ENCODE measurements around the gene CALCOCO1. TPM values are rescaled to one million over a fixed set of nuclear protein-coding genes. Genes with fewer than 3 reads are reported as not detected.
A peak's percentile ranks its signal among the peaks of the same experiment; 100 is the strongest.

The CALCOCO1 gene
- polyA plus RNA-seq, 3 donors, result 60.1 to 238 (median 69.6) TPM

- Histone ChIP-seq H3K9ac (ENCODE audit: insufficient read depth, low read length, poor library complexity, severe bottlenecking) (no peak overlapping the region), H3K27me3 (ENCODE audit: control insufficient read depth in 2 of 2, insufficient read depth in 2 of 2, low read length in 2 of 2) (peaks cover 90 to 95% of the 10 kb centered on the region in 2 donors), H3K4me2 (replicated peaks; ENCODE audit: extremely low read depth, low read length, poor library complexity, severe bottlenecking) (no peak overlapping the region), H2AFZ (ENCODE audit: insufficient read depth, low read depth, low read length, poor library complexity, severe bottlenecking) (no peak overlapping the region), H3K79me2 (ENCODE audit: insufficient read depth, low read length) (no peaks in the 10 kb centered on the region), H3K4me1 (ENCODE audit: control insufficient read depth in 1 of 2, insufficient read depth in 2 of 2, low read length in 2 of 2) (peaks cover 23% of the 10 kb centered on the region in 2 donors), H3K36me3 (replicated peaks in 1 of 2; ENCODE audit: control insufficient read depth in 1 of 2, insufficient read depth in 2 of 2, low read length in 2 of 2) (no peaks in the 10 kb centered on the region), H3K27ac (ENCODE audit: low read depth in 1 of 2, low read length in 2 of 2) (no peak overlapping the region), H4K20me1 (ENCODE audit: insufficient read depth, low read length) (no peaks in the 10 kb centered on the region), H3K4me3 (replicated peaks in 1 of 3; ENCODE audit: low read depth in 2 of 3, low read length in 3 of 3) (no peak overlapping the region), H3K9me3 (replicated peaks in 1 of 2; ENCODE audit: control insufficient read depth in 1 of 2, insufficient read depth in 1 of 2, low read length in 2 of 2) (peaks cover 0 to 22% of the 10 kb centered on the region in 2 donors)
- H3K4me3 Mint-ChIP-seq, result peak overlapping the region in 1 of 2 donors; percentile 52
- peaks cover 0 to 29% (median 17%) of the 10 kb centered on the region in 7 donors for H3K9me3 Mint-ChIP-seq
- peaks cover 31% of the 10 kb centered on the region for H3K4me1 Mint-ChIP-seq
- DNase-seq, result no peak
- peaks cover 0 to 14% of the 10 kb centered on the region in 2 donors for H3K36me3 Mint-ChIP-seq
- intact Hi-C loops (cut with micrococcal nuclease), result loop anchor here (1.0 to 10.0 kb wide), 3 partner anchors 47 to 505 kb away; partner anchors contain the start of gene HOXC10 (in 1 of the 2)
- H3K27me3 Mint-ChIP-seq (ENCODE audit: low read depth in 3 of 3), result peaks cover 83 to 94% (median 86%) of the 10 kb centered on the region in 3 donors
- 40% methylated on average over 1 of the region's 5 CpGs for WGBS (ENCODE audit: insufficient coverage)
- TF ChIP-seq CTCF (IDR thresholded peaks at IDR 0.05), result no peak
- no peak overlapping the region for H3K27ac Mint-ChIP-seq
These were observed 27.6 kb downstream of the CALCOCO1 start for GRCh38 chr12:53699678-53700025.

GRCh38 chr12:53698948-53699677 is 28.1 kb downstream of the CALCOCO1 start:
- Histone ChIP-seq H2AFZ (ENCODE audit: insufficient read depth, low read depth, low read length, poor library complexity, severe bottlenecking) (no peak overlapping the region), H3K4me2 (replicated peaks; ENCODE audit: extremely low read depth, low read length, poor library complexity, severe bottlenecking) (no peak overlapping the region), H4K20me1 (ENCODE audit: insufficient read depth, low read length) (no peaks in the 10 kb centered on the region), H3K27ac (ENCODE audit: low read depth in 1 of 2, low read length in 2 of 2) (no peak overlapping the region), H3K9ac (ENCODE audit: insufficient read depth, low read length, poor library complexity, severe bottlenecking) (no peak overlapping the region), H3K27me3 (ENCODE audit: control insufficient read depth in 2 of 2, insufficient read depth in 2 of 2, low read length in 2 of 2) (peaks cover 91 to 95% of the 10 kb centered on the region in 2 donors), H3K36me3 (replicated peaks in 1 of 2; ENCODE audit: control insufficient read depth in 1 of 2, insufficient read depth in 2 of 2, low read length in 2 of 2) (no peaks in the 10 kb centered on the region), H3K4me3 (replicated peaks in 1 of 3; ENCODE audit: low read depth in 2 of 3, low read length in 3 of 3) (no peak overlapping the region), H3K9me3 (replicated peaks in 1 of 2; ENCODE audit: control insufficient read depth in 1 of 2, insufficient read depth in 1 of 2, low read length in 2 of 2) (peaks cover 0 to 28% of the 10 kb centered on the region in 2 donors), H3K4me1 (ENCODE audit: control insufficient read depth in 1 of 2, insufficient read depth in 2 of 2, low read length in 2 of 2) (peaks cover 23 to 27% of the 10 kb centered on the region in 2 donors), H3K79me2 (ENCODE audit: insufficient read depth, low read length) (no peaks in the 10 kb centered on the region)
- Mint-ChIP-seq H3K27me3 (ENCODE audit: low read depth in 3 of 3) (peaks cover 83 to 94% (median 86%) of the 10 kb centered on the region in 3 donors), H3K36me3 (peaks cover under 1 to 19% of the 10 kb centered on the region in 2 donors), H3K9me3 (peaks cover 0 to 31% (median 20%) of the 10 kb centered on the region in 7 donors), H3K4me1 (peaks cover 36% of the 10 kb centered on the region), H3K4me3 (peak overlapping the region in 1 of 2 donors; percentile 52), H3K27ac (no peak overlapping the region)
- no peak for DNase-seq
- WGBS (ENCODE audit: insufficient coverage), result 80% methylated on average over 1 of the region's 3 CpGs
- intact Hi-C loops (cut with micrococcal nuclease), result loop anchor here in 1 of 2 donors (10.0 kb wide), 1 partner anchor 286 kb away; the partner anchor contains the start of gene HOXC10
- no peak for TF ChIP-seq CTCF (IDR thresholded peaks at IDR 0.05)
